H9 (cell line): ENCODE data around the gene RTTN. TPM values are rescaled to one million over a fixed set of nuclear protein-coding genes. Genes with fewer than 3 reads are reported as not detected.

ENCODE experiments used
- DNase-seq: peaks from one replicate; pipeline ENCODE4 v3.0.0-alpha.2; 2017
- H2AFZ ChIP-seq: one replicate; pipeline ENCODE4 v1.6.1; 2013; ENCODE audit warnings: mild to moderate bottlenecking, low read length, control low read depth, moderate library complexity
- H2AK5ac ChIP-seq: 2 replicates; pipeline ENCODE4 v1.6.1; 2013; ENCODE audit warnings: low read length, control low read depth, mixed read lengths; ENCODE audit not compliant: insufficient read length
- H2BK120ac ChIP-seq: one replicate; pipeline ENCODE4 v1.6.1; 2013; ENCODE audit warnings: low read depth, mild to moderate bottlenecking, low read length, control low read depth, inconsistent platforms; ENCODE audit not compliant: poor library complexity, severe bottlenecking
- H2BK12ac ChIP-seq: 2 replicates; pipeline ENCODE4 v1.6.1; 2013; ENCODE audit warnings: low read length, control low read depth, mixed read lengths, low read depth; ENCODE audit not compliant: insufficient read length
- H2BK15ac ChIP-seq: 2 replicates; pipeline ENCODE4 v1.6.1; 2013; ENCODE audit warnings: low read depth, low read length, control low read depth
- H2BK20ac ChIP-seq: one replicate; pipeline ENCODE4 v1.6.1; 2013; ENCODE audit warnings: low read depth, mild to moderate bottlenecking, low read length, control low read depth, inconsistent platforms; ENCODE audit not compliant: poor library complexity, severe bottlenecking
- H2BK5ac ChIP-seq: 2 replicates; pipeline ENCODE4 v1.6.1; 2013; ENCODE audit warnings: low read length, control low read depth, mixed read lengths; ENCODE audit not compliant: insufficient read length
- H3K14ac ChIP-seq: 2 replicates; pipeline ENCODE4 v1.6.1; 2013; ENCODE audit warnings: low read length, control low read depth; ENCODE audit not compliant: insufficient read depth
- H3K18ac ChIP-seq: 2 replicates; pipeline ENCODE4 v1.6.1; 2013; ENCODE audit warnings: low read depth, mild to moderate bottlenecking, mixed read lengths, low read length, control low read depth; ENCODE audit not compliant: insufficient read length
- H3K23ac ChIP-seq: 2 replicates; pipeline ENCODE4 v1.6.1; 2013; ENCODE audit warnings: low read length, control low read depth, mixed read lengths, low read depth; ENCODE audit not compliant: insufficient read length
- H3K23me2 ChIP-seq: 2 replicates; pipeline ENCODE4 v1.6.1; 2013; ENCODE audit warnings: low read depth, mild to moderate bottlenecking, mixed read lengths, low read length, control low read depth; ENCODE audit not compliant: insufficient read length, poor library complexity, severe bottlenecking
- H3K27ac ChIP-seq: 2 replicates; pipeline ENCODE4 v1.5.1; 2013; ENCODE audit warnings: low read length, control low read depth, mixed read lengths, low read depth; ENCODE audit not compliant: insufficient read length
- H3K27me3 ChIP-seq: 2 replicates; pipeline ENCODE4 v1.6.1; 2013; ENCODE audit warnings: low read length, control low read depth, inconsistent platforms; ENCODE audit not compliant: insufficient read depth
- H3K4ac ChIP-seq: 2 replicates; pipeline ENCODE4 v1.6.1; 2013; ENCODE audit warnings: low read depth, mild to moderate bottlenecking, control low read depth, inconsistent platforms, low read length, moderate library complexity
- H3K4me1 ChIP-seq: 2 replicates; pipeline ENCODE4 v1.6.1; 2013; ENCODE audit warnings: low read length, control low read depth, inconsistent platforms; ENCODE audit not compliant: insufficient read depth
- H3K4me2 ChIP-seq: 2 replicates; pipeline ENCODE4 v1.6.1; 2013; ENCODE audit warnings: low read length, control low read depth, mixed read lengths; ENCODE audit not compliant: insufficient read length, insufficient read depth
- H3K56ac ChIP-seq: 2 replicates; pipeline ENCODE4 v1.6.1; 2013; ENCODE audit warnings: low read depth, mild to moderate bottlenecking, mixed read lengths, low read length, control low read depth; ENCODE audit not compliant: insufficient read length
- H3K79me1 ChIP-seq: 2 replicates; pipeline ENCODE4 v1.6.1; 2013; ENCODE audit warnings: low read depth, mild to moderate bottlenecking, moderate library complexity, low read length, control low read depth, inconsistent platforms; ENCODE audit not compliant: insufficient read depth, poor library complexity, severe bottlenecking
- H3K79me2 ChIP-seq: 2 replicates; pipeline ENCODE4 v1.6.1; 2013; ENCODE audit warnings: low read length, control low read depth, inconsistent platforms; ENCODE audit not compliant: insufficient read depth
- H3K9ac ChIP-seq: 2 replicates; pipeline ENCODE4 v1.6.1; 2013; ENCODE audit warnings: low read length, control low read depth, mixed read lengths; ENCODE audit not compliant: insufficient read length; ENCODE audit errors: extremely low read depth
- H3K9me3 ChIP-seq: one replicate; pipeline ENCODE4 v1.6.1; 2013; ENCODE audit warnings: low read depth, low read length, inconsistent platforms; ENCODE audit not compliant: control insufficient read depth
- H3T11ph ChIP-seq: one replicate; pipeline ENCODE4 v1.6.1; 2013; ENCODE audit warnings: mild to moderate bottlenecking, low read length, control low read depth, inconsistent platforms
- H4K20me1 ChIP-seq: one replicate; pipeline ENCODE4 v1.6.1; 2013; ENCODE audit not compliant: control insufficient read depth, insufficient read length, insufficient read depth
- H4K5ac ChIP-seq: 2 replicates; pipeline ENCODE4 v1.6.1; 2013; ENCODE audit warnings: low read depth, mild to moderate bottlenecking, mixed read lengths, low read length, control low read depth; ENCODE audit not compliant: insufficient read length
- H4K8ac ChIP-seq: replicated peaks from 2 replicates; pipeline ENCODE4 v1.6.1; 2013; ENCODE audit warnings: low read length, control low read depth, mixed read lengths, low read depth; ENCODE audit not compliant: insufficient read length
- H4K91ac ChIP-seq: 2 replicates; pipeline ENCODE4 v1.6.1; 2013; ENCODE audit warnings: low read depth, mild to moderate bottlenecking, moderate library complexity, mixed read lengths, low read length, control low read depth; ENCODE audit not compliant: insufficient read length
- H3K27ac Mint-ChIP-seq, 3 experiments: 2 replicates in 2 of 3; 3 replicates in 1 of 3; pipeline ENCODE4 v1.8.0; 2020 to 2021; ENCODE audit warnings: mixed read lengths in 3 of 3, mild to moderate bottlenecking in 1 of 3, moderate library complexity in 1 of 3
- H3K27me3 Mint-ChIP-seq: 2 replicates; pipeline ENCODE4 v1.8.0; 2021; ENCODE audit warnings: low read depth, mild to moderate bottlenecking, moderate library complexity, mixed read lengths
- H3K36me3 Mint-ChIP-seq, 3 experiments: 2 replicates in 2 of 3; 3 replicates in 1 of 3; pipeline ENCODE4 v1.8.0; 2020 to 2021; ENCODE audit warnings: low read depth in 3 of 3, mixed read lengths in 3 of 3; ENCODE audit not compliant: insufficient read depth in 1 of 3
- H3K4me1 Mint-ChIP-seq, 2 experiments: 2 replicates each; pipeline ENCODE4 v1.8.0; 2020; ENCODE audit warnings: mixed read lengths in 2 of 2
- H3K4me3 Mint-ChIP-seq, 2 experiments: 2 replicates in 1 of 2; 3 replicates in 1 of 2; pipeline ENCODE4 v1.8.0; 2020 to 2021; ENCODE audit warnings: mild to moderate bottlenecking in 2 of 2, mixed read lengths in 2 of 2, moderate library complexity in 1 of 2
- H3K9me3 Mint-ChIP-seq, 2 experiments: 2 replicates in 1 of 2; 3 replicates in 1 of 2; pipeline ENCODE4 v1.8.0; 2020; ENCODE audit warnings: mild to moderate bottlenecking in 2 of 2, mixed read lengths in 2 of 2, moderate library complexity in 1 of 2
- CTCF ChIP-seq: fragments of 200-600 bp; sonication (generic); conservative IDR thresholded peaks from 3 replicates; pipeline ENCODE4 v1.8.0; 2021; ENCODE audit warnings: antibody characterized with exemption, mild to moderate bottlenecking
- WGBS: extraction: QIAGEN DNeasy Blood & Tissue Kit; methylation state at CpG from one replicate; pipeline ENCODE4 v1.1.7; 2013; ENCODE audit warnings: missing lambda C conversion rate, low lambda C conversion rate, mixed read lengths; ENCODE audit not compliant: insufficient read length; ENCODE audit errors: extremely low coverage; 5-methylcytosine and 5-hydroxymethylcytosine counted together
- total RNA-seq: library from RNA; stranded (reverse); gene quantifications from 2 replicates; pipeline ENCODE4 v1.2.1, GENCODE V29; 2021

RTTN gene
- total RNA-seq, 1 experiment from 2014 or later: 17.6 TPM

GRCh38 chr18:70235478-70235877 lies 30.0 kb upstream of the RTTN start:
- Histone ChIP-seq H3K23ac (no peak overlapping the region), H3K56ac (no peak overlapping the region), H2BK12ac (no peak overlapping the region), H3K9me3 (no peaks in the 10 kb centered on the region), H3K9ac (no peak overlapping the region), H4K8ac (no peak overlapping the region), H3T11ph (no peak overlapping the region), H3K79me1 (no peaks in the 10 kb centered on the region), H2BK120ac (no peak overlapping the region), H3K14ac (no peak overlapping the region), H2AFZ (no peak overlapping the region), H2AK5ac (no peak overlapping the region), H2BK20ac (no peak overlapping the region), H2BK5ac (no peak overlapping the region), H3K4me1 (peaks cover 4% of the 10 kb centered on the region; the same call in 1 of the 2 replicates), H4K20me1 (no peaks in the 10 kb centered on the region), H3K27me3 (no peaks in the 10 kb centered on the region), H4K91ac (no peak overlapping the region), H3K27ac (no peak overlapping the region), H3K4ac (no peak overlapping the region), H4K5ac (no peak overlapping the region), H3K79me2 (no peaks in the 10 kb centered on the region), H2BK15ac (no peak overlapping the region), H3K18ac (no peak overlapping the region), H3K4me2 (no peak overlapping the region), H3K23me2 (no peaks in the 10 kb centered on the region)
- Mint-ChIP-seq H3K9me3 (peaks cover 3 to 6% of the 10 kb centered on the region in 2 experiments; a peak in 2 of 5 replicates), H3K4me1 (peaks cover 3 to 7% of the 10 kb centered on the region in 2 experiments; a peak in 3 of 4 replicates), H3K27ac (no peak overlapping the region; a peak in 1 of 7 replicates), H3K4me3 (no peak overlapping the region), H3K36me3 (no peaks in the 10 kb centered on the region; a peak in 1 of 7 replicates), H3K27me3 (peaks cover 7% of the 10 kb centered on the region)
- WGBS: no CpG with 5 or more reads among the region's 5 CpGs
- TF ChIP-seq CTCF: peak; percentile 33; the same call in 2 of the 3 replicates
- no peak for DNase-seq
